Upper lobe of right lung (tissue), 1 donor: Measurements from ENCODE around the gene IL21. TPM values are rescaled to one million over a fixed set of nuclear protein-coding genes. Genes with fewer than 3 reads are reported as not detected.
A peak's percentile ranks its signal among the peaks of the same experiment; 100 is the strongest.

Experiments used
- ATAC-seq: fragments of 200-7000 bp; cut with Tn5 transposase; one replicate; pipeline ENCODE4 v1.9.1; 2020; ENCODE audit warnings: mild to moderate bottlenecking, moderate library complexity
- DNase-seq: peaks from one replicate; pipeline ENCODE4 v3.0.0-alpha.2; 2020
- H3K27ac ChIP-seq: fragments of 200-600 bp; one replicate; pipeline ENCODE4 v1.8.0; 2022
- H3K27me3 ChIP-seq: fragments of 200-600 bp; one replicate; pipeline ENCODE4 v1.8.0; 2022; ENCODE audit warnings: mild to moderate bottlenecking
- H3K36me3 ChIP-seq: fragments of 200-600 bp; one replicate; pipeline ENCODE4 v1.8.0; 2022
- H3K4me1 ChIP-seq: fragments of 200-600 bp; one replicate; pipeline ENCODE4 v1.8.0; 2022
- H3K4me3 ChIP-seq: fragments of 200-600 bp; one replicate; pipeline ENCODE4 v1.8.0; 2022; ENCODE audit warnings: mild to moderate bottlenecking
- H3K9me3 ChIP-seq: fragments of 200-600 bp; one replicate; pipeline ENCODE4 v1.8.0; 2022
- intact Hi-C: fragments of 100-400 bp; cut with DNase I; formaldehyde crosslinking; loops from one replicate; pipeline ENCODE4 v1.11.0; 2022
- total RNA-seq: library from RNA; stranded (reverse); fragmentation: NEBNext Ultra II Directional; extraction: Animal tissue kit (Norgen Biotek cat#: 25700); gene quantifications from one replicate; pipeline ENCODE4 v1.2.1, GENCODE V29; 2021
- TF ChIP-seq, protein P1 (sequence below): fragments of 200-600 bp; IDR thresholded peaks from one replicate; pipeline ENCODE4 v1.8.0; 2022; ENCODE audit warnings: antibody characterized with exemption
- donor health status: DM: no; HTN: yes; CAD: no; lungs with severe emphysema.

Gene IL21
- total RNA-seq, 1 donor from 2014 or later, result not detected

DNA sequence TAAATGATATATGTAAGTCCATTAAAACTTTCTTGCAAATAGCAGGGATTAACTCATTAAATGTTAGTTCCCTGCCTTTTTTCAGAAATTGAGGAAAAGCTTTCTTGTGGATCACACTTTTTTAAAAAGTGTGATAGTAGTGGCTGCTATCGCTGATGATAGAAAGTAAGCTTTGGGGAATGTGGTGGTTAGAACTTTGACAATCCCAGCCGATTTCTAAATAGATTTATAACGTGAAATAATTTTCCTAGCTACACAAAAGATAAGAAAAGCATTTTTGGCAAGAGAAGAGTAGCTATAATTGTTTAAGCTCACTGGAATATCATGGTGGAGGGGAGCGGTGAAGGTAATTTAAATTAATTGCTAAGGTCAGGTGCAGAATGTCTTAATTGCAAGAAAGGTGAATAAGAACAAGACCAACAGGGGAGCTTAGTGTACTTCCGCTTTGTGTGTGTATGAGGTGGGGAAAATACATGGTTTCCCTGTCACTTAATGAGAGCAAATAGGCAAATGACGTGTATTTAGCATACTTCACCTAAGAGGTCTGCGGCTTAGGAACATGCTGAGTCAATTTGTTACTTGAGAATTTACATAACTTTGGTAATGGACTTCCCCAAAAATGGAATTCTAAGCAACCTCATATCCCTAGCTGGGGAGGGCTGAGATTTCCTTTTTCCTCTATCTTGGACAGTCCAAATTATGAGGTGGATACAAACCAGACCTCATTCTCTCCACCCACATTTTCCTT is 11.7 kb upstream of the IL21 start:
- TF ChIP-seq, protein P1, sequence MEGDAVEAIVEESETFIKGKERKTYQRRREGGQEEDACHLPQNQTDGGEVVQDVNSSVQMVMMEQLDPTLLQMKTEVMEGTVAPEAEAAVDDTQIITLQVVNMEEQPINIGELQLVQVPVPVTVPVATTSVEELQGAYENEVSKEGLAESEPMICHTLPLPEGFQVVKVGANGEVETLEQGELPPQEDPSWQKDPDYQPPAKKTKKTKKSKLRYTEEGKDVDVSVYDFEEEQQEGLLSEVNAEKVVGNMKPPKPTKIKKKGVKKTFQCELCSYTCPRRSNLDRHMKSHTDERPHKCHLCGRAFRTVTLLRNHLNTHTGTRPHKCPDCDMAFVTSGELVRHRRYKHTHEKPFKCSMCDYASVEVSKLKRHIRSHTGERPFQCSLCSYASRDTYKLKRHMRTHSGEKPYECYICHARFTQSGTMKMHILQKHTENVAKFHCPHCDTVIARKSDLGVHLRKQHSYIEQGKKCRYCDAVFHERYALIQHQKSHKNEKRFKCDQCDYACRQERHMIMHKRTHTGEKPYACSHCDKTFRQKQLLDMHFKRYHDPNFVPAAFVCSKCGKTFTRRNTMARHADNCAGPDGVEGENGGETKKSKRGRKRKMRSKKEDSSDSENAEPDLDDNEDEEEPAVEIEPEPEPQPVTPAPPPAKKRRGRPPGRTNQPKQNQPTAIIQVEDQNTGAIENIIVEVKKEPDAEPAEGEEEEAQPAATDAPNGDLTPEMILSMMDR, result no peak
- intact Hi-C loops, result no loop called here
- Histone ChIP-seq H3K4me3 (no peak overlapping the region), H3K9me3 (no peaks in the 10 kb centered on the region), H3K36me3 (no peaks in the 10 kb centered on the region), H3K27me3 (no peaks in the 10 kb centered on the region), H3K4me1 (peaks cover 6% of the 10 kb centered on the region), H3K27ac (no peak overlapping the region)
- ATAC-seq (peak; percentile 78), DNase-seq (no peak)

DNA sequence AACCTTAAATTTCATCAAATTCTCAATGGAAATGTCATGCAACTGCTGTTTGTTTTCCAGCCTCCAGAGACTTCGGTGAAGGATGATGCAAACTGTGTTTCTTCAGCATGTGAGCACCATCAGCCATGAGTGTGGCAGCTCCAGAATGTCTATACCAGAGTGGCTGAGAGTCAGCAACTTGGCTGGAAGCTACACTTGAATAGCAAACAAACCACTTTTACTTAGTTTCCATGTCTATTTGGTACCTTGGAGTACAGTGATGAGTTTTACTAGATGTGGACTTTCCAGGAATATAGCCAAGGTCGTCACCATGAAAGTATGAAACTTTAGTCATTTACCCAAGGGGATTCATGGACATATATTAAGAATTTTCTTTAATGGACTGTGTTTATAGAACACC is 4.3 kb upstream of the IL21 start:
- intact Hi-C loops, result no loop called here
- no peak for ATAC-seq
- no peaks in the 10 kb centered on the region for H3K9me3 ChIP-seq

DNA sequence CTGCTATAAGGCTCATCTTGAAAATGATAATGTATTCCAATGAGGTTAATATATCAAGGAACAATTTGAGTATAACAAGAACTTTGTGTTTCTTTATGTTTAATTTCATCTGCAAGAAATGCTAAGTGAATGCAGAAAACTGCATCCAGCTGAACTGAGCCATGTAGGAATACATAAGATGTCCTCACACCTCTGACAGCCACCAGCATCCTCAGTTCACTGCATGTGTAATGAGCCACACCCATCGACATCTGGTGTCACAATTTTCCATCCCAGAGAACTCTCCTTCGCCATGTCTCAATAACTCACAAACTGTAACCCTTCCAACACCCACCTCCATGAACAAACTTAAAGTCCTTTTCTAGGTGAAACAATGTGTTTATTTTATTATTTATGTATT is 3.3 kb upstream of the IL21 start:
- H3K27ac ChIP-seq, result no peak overlapping the region
- no peak overlapping the region for H3K4me3 ChIP-seq
- ATAC-seq, result no peak
- DNase-seq, result no peak
- intact Hi-C loops, result no loop called here
- no peaks in the 10 kb centered on the region for H3K36me3 ChIP-seq
- no peaks in the 10 kb centered on the region for H3K9me3 ChIP-seq
- H3K27me3 ChIP-seq, result no peaks in the 10 kb centered on the region
- TF ChIP-seq, protein P1, result no peak
- H3K4me1 ChIP-seq, result no peaks in the 10 kb centered on the region

More for the DNA sequence above, 4.3 kb upstream of the IL21 start:
- DNase-seq, result no peak
- Histone ChIP-seq H3K27me3 (no peaks in the 10 kb centered on the region), H3K4me3 (no peak overlapping the region), H3K27ac (no peak overlapping the region), H3K36me3 (no peaks in the 10 kb centered on the region), H3K4me1 (no peaks in the 10 kb centered on the region)
- TF ChIP-seq, protein P1, result no peak

DNA sequence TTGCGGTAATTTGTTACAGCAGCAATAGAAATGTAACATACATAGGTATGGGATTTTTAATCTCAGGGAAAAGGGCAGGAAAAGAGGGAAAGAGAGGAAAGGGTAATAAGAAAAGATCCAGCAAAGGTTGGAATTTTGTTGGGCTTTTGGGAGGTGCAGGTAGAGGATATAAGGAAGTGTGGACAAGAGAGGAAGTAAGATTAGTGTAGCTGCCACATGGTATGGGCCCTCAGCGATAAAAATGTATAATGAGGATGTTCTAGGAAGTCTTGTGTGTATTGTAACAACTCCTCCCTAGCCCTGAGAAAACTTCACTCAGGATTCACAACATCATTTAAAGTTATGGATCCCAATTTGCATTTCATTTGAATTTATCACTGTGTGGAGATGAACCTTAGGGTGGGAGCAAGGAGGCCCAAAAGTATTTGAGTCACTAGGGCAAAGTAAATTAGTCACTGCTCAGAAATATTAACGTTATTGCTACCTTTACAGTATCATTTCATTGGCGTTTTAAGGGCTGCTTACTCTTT is 2.8 kb upstream of the IL21 start:
- intact Hi-C loops, result no loop called here
- no peaks in the 10 kb centered on the region for H3K9me3 ChIP-seq
- H3K4me3 ChIP-seq, result no peak overlapping the region
- no peak for DNase-seq
- no peak for ATAC-seq
- H3K27me3 ChIP-seq, result no peaks in the 10 kb centered on the region
- no peak overlapping the region for H3K27ac ChIP-seq
- no peaks in the 10 kb centered on the region for H3K4me1 ChIP-seq
- H3K36me3 ChIP-seq, result no peaks in the 10 kb centered on the region
- TF ChIP-seq, protein P1, result no peak

DNA sequence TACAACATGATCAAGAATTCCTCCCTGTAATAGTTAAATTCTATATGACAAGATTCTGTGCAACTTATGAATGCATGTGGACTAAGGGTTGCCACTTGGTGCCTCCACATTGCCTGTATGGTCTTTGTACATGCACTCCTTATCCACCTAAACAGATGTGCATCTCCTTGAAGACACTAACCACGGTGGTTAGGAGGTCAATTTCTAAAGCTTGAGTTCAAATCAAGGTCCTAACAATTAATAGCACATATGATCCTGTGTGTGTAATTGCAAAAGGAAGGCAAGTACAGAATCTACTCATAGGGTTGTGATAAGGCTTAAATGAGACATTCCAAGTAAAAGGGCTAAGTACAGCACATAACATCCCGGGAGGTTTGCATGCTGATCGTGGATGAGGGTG is 1.5 kb upstream of the IL21 start:
- H3K4me1 ChIP-seq, result peaks cover 5% of the 10 kb centered on the region
- no peaks in the 10 kb centered on the region for H3K27me3 ChIP-seq
- ATAC-seq (no peak), DNase-seq (no peak)
- TF ChIP-seq, protein P1, result no peak
- intact Hi-C loops, result no loop called here
- H3K27ac ChIP-seq, result no peak overlapping the region
- H3K4me3 ChIP-seq, result no peak overlapping the region
- no peaks in the 10 kb centered on the region for H3K36me3 ChIP-seq
- H3K9me3 ChIP-seq, result no peaks in the 10 kb centered on the region
